ENCODE data around the gene PLAU. TPM values are rescaled to one million over a fixed set of nuclear protein-coding genes. Genes with fewer than 3 reads are reported as not detected.

Gene PLAU
- total RNA-seq, 1 experiment from 2014 or later, result 15.0 TPM

- H3K27me3 Mint-ChIP-seq (ENCODE audit: low read depth), result no peaks in the 10 kb centered on the region
- ATAC-seq (peak; percentile 43), DNase-seq (ENCODE audit: low spot score) (no peak)
- H3K4me1 Mint-ChIP-seq, result peaks cover 10% of the 10 kb centered on the region
- H3K36me3 Mint-ChIP-seq, result no peaks in the 10 kb centered on the region
- TF ChIP-seq ZNF232 (CRISPR knock-in tag; IDR thresholded peaks at IDR 0.05) (no peak), IRF2 (CRISPR knock-in tag; IDR thresholded peaks at IDR 0.05; ENCODE audit: borderline replicate concordance, low read depth) (no peak), HMGA2 (CRISPR knock-in tag; IDR thresholded peaks at IDR 0.05) (no peak), CREB1 (CRISPR knock-in tag; IDR thresholded peaks at IDR 0.05) (no peak)
- TF ChIP-seq, protein P1, sequence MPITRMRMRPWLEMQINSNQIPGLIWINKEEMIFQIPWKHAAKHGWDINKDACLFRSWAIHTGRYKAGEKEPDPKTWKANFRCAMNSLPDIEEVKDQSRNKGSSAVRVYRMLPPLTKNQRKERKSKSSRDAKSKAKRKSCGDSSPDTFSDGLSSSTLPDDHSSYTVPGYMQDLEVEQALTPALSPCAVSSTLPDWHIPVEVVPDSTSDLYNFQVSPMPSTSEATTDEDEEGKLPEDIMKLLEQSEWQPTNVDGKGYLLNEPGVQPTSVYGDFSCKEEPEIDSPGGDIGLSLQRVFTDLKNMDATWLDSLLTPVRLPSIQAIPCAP (CRISPR knock-in tag; IDR thresholded peaks at IDR 0.05), result no peak
- TF ChIP-seq, protein P2, sequence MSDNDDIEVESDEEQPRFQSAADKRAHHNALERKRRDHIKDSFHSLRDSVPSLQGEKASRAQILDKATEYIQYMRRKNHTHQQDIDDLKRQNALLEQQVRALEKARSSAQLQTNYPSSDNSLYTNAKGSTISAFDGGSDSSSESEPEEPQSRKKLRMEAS (CRISPR knock-in tag; IDR thresholded peaks at IDR 0.05), result no peak
- POLR2A ChIA-PET, result interaction anchor here (0.7 to 1.3 kb wide), 5 partner anchors 10 to 194 kb away, joined by 3 to 4 read pairs (median 3); partner anchors contain the start of genes ADK and AP3M1
- CTCF ChIA-PET, result interaction anchor here (0.7 to 3.9 kb wide), 19 partner anchors 10 to 223 kb away, joined by 3 to 26 read pairs (median 6); partner anchors contain the start of genes PLAU and VCL
- no peak overlapping the region for H3K4me3 Mint-ChIP-seq
- no peaks in the 10 kb centered on the region for H3K9me3 Mint-ChIP-seq
- H3K27ac Mint-ChIP-seq, result no peak overlapping the region; the same call in 1 of the 2 replicates
These were observed 45.8 kb downstream of the PLAU start for GRCh38 chr10:73956476-73957359.

GRCh38 chr10:73959484-73960243, 48.7 kb downstream of the PLAU start:
- Mint-ChIP-seq H3K27ac (peak overlapping the region; percentile 15; the same call in 1 of the 2 replicates), H3K36me3 (no peaks in the 10 kb centered on the region), H3K9me3 (no peaks in the 10 kb centered on the region), H3K27me3 (ENCODE audit: low read depth) (no peaks in the 10 kb centered on the region), H3K4me3 (no peak overlapping the region), H3K4me1 (peaks cover 21% of the 10 kb centered on the region)
- ATAC-seq (no peak), DNase-seq (ENCODE audit: low spot score) (no peak)
- ChIA-PET POLR2A (no interaction called here), CTCF (interaction anchor here (3.5 to 3.9 kb wide), 2 partner anchors 19 to 74 kb away, joined by 11 to 15 read pairs; no protein-coding TSS in a partner anchor)
- no peak for TF ChIP-seq NFATC4 (CRISPR knock-in tag; IDR thresholded peaks at IDR 0.05)
- TF ChIP-seq MYBL2 (CRISPR knock-in tag; IDR thresholded peaks at IDR 0.05), result no peak
- TF ChIP-seq SMAD3 (CRISPR knock-in tag; IDR thresholded peaks at IDR 0.05; ENCODE audit: borderline replicate concordance), result no peak
- TF ChIP-seq NR2C2 (CRISPR knock-in tag; IDR thresholded peaks at IDR 0.05), result no peak
- TF ChIP-seq, protein P3, sequence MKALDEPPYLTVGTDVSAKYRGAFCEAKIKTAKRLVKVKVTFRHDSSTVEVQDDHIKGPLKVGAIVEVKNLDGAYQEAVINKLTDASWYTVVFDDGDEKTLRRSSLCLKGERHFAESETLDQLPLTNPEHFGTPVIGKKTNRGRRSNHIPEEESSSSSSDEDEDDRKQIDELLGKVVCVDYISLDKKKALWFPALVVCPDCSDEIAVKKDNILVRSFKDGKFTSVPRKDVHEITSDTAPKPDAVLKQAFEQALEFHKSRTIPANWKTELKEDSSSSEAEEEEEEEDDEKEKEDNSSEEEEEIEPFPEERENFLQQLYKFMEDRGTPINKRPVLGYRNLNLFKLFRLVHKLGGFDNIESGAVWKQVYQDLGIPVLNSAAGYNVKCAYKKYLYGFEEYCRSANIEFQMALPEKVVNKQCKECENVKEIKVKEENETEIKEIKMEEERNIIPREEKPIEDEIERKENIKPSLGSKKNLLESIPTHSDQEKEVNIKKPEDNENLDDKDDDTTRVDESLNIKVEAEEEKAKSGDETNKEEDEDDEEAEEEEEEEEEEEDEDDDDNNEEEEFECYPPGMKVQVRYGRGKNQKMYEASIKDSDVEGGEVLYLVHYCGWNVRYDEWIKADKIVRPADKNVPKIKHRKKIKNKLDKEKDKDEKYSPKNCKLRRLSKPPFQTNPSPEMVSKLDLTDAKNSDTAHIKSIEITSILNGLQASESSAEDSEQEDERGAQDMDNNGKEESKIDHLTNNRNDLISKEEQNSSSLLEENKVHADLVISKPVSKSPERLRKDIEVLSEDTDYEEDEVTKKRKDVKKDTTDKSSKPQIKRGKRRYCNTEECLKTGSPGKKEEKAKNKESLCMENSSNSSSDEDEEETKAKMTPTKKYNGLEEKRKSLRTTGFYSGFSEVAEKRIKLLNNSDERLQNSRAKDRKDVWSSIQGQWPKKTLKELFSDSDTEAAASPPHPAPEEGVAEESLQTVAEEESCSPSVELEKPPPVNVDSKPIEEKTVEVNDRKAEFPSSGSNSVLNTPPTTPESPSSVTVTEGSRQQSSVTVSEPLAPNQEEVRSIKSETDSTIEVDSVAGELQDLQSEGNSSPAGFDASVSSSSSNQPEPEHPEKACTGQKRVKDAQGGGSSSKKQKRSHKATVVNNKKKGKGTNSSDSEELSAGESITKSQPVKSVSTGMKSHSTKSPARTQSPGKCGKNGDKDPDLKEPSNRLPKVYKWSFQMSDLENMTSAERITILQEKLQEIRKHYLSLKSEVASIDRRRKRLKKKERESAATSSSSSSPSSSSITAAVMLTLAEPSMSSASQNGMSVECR (CRISPR knock-in tag; IDR thresholded peaks at IDR 0.05; ENCODE audit: borderline replicate concordance), result no peak

DNA sequence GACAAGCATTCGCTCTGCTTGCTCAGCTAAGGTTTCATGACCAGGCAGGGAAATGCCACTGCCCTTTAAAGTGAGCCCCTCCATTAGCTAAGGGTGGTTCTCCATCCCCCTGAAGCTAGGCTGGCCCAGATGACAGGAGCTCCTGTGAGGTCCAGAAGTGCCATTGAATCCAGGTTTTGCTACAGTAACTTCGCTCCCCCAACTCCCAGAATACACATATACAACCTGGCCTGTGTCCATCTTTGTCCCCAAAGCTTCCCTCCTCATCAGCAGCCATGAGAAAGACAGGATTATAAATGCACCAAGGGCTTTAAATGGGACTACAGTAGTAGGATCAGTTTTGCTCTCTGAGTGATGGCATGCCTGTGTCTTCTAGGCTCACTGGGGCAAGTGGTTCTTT, 51.5 kb downstream of the PLAU start:
- H3K27ac Mint-ChIP-seq, result peak overlapping the region; percentile 70
- TF ChIP-seq JAZF1 (CRISPR knock-in tag; IDR thresholded peaks at IDR 0.05) (no peak), KAT7 (CRISPR knock-in tag; IDR thresholded peaks at IDR 0.05; ENCODE audit: borderline replicate concordance) (no peak), SP1 (CRISPR knock-in tag; conservative IDR thresholded peaks at IDR 0.05) (no peak), CBFB (CRISPR knock-in tag; IDR thresholded peaks at IDR 0.05; ENCODE audit: low read depth) (no peak), FOXJ3 (CRISPR knock-in tag; IDR thresholded peaks at IDR 0.05; ENCODE audit: borderline replicate concordance) (no peak), ZNF138 (CRISPR knock-in tag; conservative IDR thresholded peaks at IDR 0.05) (no peak), FOXK1 (CRISPR knock-in tag; IDR thresholded peaks at IDR 0.05) (no peak), ZNF263 (CRISPR knock-in tag; IDR thresholded peaks at IDR 0.05; ENCODE audit: low read depth) (no peak), PRRX2 (CRISPR knock-in tag; IDR thresholded peaks at IDR 0.05) (no peak), ZBTB21 (CRISPR knock-in tag; IDR thresholded peaks at IDR 0.05; ENCODE audit: borderline replicate concordance) (no peak)
- TF ChIP-seq, protein P1 (CRISPR knock-in tag; IDR thresholded peaks at IDR 0.05), result no peak
- TF ChIP-seq, protein P2 (CRISPR knock-in tag; IDR thresholded peaks at IDR 0.05), result no peak
- TF ChIP-seq, protein P4, sequence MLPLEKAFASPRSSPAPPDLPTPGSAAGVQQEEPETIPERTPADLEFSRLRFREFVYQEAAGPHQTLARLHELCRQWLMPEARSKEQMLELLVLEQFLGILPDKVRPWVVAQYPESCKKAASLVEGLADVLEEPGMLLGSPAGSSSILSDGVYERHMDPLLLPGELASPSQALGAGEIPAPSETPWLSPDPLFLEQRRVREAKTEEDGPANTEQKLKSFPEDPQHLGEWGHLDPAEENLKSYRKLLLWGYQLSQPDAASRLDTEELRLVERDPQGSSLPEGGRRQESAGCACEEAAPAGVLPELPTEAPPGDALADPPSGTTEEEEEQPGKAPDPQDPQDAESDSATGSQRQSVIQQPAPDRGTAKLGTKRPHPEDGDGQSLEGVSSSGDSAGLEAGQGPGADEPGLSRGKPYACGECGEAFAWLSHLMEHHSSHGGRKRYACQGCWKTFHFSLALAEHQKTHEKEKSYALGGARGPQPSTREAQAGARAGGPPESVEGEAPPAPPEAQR (CRISPR knock-in tag; IDR thresholded peaks at IDR 0.05), result no peak

More for the DNA sequence above, 51.5 kb downstream of the PLAU start:
- peaks cover 36% of the 10 kb centered on the region for H3K4me1 Mint-ChIP-seq
- H3K9me3 Mint-ChIP-seq, result no peaks in the 10 kb centered on the region
- no peaks in the 10 kb centered on the region for H3K36me3 Mint-ChIP-seq
- ChIA-PET POLR2A (interaction anchor here (0.8 kb wide), 1 partner anchor 44 kb away, joined by 3 read pairs; no protein-coding TSS in a partner anchor), CTCF (interaction anchor here (1.0 to 2.8 kb wide), 3 partner anchors 22 to 119 kb away, joined by 4 to 8 read pairs (median 5); no protein-coding TSS in a partner anchor)
- H3K4me3 Mint-ChIP-seq, result no peak overlapping the region
- ATAC-seq (no peak), DNase-seq (ENCODE audit: low spot score) (no peak)
- H3K27me3 Mint-ChIP-seq (ENCODE audit: low read depth), result no peaks in the 10 kb centered on the region

All from WTC11 (cell line).